NCI-H2029 treated with DMSO at 0.1 percent for 48 hours (cell line): ENCODE data around the gene ARHGEF37.
A peak's percentile ranks its signal among the peaks of the same experiment; 100 is the strongest.

ENCODE experiments used
- DNase-seq: peaks from one replicate; lab custom pipeline; 2025; lab: John Stamatoyannopoulos, UW

ARHGEF37 gene

DNA sequence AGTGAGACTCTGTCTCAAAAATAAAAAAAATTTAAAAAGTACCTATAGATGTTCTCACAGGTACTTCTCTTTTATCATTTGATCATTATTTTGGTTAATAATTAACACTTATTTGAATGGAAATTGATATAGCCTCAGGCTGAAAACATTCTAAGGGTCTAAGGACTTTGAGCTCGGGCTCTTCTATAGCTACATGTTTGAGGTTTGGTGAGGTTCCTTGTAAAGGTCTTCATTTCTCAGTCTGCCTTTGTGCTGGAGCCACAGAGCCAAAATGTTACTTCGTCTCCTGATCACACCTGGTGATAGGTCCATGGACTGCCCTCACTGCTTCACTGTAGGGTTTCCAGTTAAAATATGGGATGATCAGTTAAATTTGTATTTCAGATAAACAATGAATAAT, 22.6 kb downstream of the ARHGEF37 start:
- DNase-seq, result no peak

DNA sequence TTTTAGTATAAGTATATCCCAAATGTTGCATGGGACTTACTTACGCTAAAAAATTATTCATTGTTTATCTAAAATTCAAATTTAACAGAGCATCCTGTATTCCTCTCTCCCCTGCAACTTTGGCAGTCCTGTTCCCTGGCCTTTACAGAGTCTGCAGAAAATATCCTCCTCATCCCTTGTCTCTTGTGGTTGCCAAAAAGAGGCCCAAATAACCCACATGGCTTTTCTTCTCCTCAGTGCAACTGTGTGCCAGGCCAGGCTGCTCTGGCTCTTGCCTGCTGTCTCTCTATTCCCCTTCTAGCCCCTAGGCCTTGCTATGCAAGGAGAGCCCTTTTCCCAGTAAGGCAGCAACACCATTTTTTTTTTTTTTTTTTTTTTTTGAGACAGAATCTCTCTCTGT, 23.0 kb downstream of the ARHGEF37 start:
- no peak for DNase-seq

DNA sequence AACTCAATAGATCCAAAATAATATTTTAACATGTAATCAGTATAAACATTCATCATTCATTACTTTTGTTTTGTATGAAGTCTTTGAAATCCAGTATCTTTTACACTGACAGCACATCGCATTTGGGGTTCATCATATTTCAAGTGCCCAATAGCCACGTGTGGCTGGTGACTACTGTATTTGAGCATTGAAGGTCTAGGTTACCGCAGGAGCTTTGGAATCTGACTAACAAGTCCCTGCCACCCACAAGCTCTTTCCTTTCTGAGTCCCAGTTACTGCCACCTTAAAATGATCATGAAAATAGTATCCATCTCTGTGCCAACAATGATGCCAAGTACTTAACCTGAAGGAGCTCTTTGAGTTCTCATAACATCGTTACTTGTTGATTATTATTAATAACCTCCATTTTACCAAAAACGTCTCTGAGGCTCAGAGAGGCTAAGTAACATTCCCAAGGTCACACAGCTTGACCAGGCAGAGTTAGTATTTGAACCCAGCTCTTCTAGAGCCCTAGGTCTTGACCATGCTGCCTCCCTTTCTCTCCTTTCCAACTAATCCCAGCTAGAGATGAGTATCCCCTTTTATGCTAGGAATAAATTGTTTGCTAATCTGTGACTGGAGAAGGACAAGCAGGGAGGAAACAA, 24.2 kb downstream of the ARHGEF37 start:
- DNase-seq, result no peak

DNA sequence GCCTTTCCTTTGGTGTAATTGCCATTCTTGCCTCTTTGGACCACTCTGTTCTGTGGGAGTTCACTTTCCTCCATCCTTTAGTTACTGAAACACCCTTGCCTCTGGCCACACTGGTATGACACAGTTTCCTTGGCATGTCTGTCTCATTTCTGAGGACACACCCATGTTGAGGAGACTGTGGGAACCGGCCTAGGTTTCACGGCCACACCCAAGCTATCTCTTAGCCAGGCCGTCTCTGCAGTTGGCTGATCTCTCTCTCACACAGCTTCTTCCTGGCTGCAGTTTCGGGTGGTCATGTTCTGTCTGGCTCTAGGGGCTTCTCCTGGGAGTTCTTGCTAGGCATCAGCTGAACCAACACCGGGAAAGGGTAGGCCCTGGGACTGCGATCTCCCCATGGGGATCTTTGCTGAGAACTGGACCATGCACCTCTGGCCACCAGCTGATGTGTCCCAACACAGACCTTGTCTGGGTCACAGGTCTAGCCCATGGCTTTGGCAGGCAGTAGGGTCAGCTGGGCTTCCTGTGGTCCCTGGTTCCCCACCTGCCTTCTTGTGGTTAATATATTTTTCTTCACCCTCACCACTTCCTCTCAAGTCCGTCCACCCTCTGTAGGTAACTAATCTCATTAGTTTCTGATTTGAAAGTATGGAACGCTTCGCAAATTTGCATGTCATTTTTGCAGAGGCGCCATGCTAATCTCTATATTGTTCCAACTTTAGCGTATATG, 24.9 kb downstream of the ARHGEF37 start:
- no peak for DNase-seq

DNA sequence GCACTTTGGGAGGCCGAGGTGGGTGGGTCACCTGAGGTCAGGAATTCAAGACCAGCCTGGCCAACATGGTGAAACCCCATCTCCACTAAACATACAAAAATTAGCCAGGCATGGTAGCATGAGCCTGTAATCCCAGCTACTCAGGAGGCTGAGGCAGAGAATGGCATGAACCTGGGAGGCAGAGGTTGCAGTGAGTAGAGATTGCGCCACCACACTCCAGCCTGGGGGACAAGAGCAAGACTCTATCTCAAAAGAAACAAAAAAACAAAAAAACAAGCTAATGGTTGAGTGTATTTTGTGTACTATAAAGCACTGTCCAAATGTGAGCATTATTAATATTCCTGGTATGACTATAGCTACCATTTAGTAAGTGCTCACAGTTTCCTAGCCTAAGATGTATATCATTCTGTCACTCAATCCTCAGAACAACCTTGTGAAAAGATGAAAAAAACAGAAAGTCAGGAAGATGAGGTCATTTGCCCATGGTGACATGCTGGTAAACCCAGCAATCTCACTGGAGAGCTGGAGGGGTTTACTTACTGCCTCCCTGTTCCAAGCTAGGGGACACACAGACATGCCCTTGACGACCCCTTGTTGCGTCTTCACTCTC, 27.7 kb downstream of the ARHGEF37 start:
- DNase-seq, result no peak

DNA sequence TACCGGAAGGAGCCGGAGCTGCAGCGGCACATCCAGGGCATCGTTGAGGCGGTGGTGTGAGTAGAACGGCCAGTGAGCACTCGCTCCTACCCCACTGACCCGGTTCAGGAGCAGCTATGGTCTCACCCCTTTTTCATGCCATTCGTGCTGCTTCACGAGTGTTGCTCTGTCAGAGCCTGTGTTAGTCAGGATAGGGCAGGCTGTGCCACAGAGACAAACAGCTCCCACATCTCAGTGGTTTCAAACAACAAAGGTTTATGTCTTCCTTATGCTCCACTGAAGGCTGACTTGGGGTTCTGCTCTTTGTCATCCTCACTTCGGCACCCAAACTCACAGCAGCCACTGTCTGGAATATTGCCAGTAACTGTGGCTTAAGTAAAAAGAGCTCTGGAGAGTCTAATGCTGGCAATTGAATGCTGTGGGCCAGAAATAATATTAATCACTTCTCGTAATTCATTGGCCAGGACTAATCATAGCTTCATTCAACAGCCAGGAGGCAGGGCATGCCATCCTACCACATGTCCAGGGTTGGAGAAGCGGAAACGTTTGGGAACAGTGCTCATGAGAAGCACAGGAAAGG, 28.4 kb downstream of the ARHGEF37 start:
- no peak for DNase-seq

DNA sequence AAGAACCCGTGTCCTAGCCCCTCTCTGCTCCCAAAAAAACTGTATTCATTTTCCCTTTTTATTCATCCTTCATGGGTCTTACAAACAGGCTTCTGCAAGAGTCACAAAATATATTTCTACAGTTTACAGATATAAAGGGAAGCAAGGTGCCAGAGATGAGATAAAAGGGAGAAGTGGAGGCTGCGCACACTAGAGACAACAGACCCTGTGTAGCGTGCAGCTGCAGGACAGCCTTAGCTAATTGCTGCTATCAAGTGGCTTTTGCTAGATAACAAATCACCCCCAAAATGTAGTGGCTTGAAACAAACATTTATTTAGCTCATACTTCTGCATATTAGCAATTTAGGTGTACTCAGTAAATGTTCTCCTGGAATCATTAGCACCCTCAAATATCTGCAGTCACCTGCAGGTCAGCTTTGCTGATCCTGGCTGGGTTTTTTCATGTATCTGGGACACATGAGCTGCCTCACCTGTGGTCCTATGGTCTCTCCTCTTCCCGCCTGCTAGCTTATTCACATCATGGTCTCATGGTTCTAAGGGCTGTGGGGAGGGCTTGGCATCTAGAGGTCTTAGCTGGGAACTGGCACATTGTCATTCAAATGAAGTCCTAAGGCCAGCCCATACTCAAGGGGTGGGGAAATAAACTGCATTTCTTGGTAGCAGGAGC, 29.4 kb downstream of the ARHGEF37 start:
- no peak for DNase-seq

DNA sequence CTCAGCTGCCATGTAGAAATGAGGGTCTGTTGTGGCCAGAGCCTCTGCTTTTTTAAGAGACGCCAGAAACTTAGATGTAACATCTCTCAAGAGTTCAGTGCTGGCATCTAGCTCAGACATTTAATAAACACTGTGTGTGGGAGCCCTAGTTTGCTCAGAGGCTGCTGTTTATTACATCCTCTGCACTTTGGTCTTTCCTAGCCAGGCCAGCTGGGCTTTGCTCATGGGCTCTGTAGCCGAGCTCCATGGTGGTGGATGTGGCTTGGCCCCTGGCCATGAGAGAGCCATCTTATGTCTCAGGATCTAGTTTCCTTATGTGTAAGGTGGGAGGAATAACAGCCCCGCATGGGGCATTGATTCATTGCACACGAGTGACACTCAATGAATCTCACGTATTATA, 30.0 kb downstream of the ARHGEF37 start:
- no peak for DNase-seq

DNA sequence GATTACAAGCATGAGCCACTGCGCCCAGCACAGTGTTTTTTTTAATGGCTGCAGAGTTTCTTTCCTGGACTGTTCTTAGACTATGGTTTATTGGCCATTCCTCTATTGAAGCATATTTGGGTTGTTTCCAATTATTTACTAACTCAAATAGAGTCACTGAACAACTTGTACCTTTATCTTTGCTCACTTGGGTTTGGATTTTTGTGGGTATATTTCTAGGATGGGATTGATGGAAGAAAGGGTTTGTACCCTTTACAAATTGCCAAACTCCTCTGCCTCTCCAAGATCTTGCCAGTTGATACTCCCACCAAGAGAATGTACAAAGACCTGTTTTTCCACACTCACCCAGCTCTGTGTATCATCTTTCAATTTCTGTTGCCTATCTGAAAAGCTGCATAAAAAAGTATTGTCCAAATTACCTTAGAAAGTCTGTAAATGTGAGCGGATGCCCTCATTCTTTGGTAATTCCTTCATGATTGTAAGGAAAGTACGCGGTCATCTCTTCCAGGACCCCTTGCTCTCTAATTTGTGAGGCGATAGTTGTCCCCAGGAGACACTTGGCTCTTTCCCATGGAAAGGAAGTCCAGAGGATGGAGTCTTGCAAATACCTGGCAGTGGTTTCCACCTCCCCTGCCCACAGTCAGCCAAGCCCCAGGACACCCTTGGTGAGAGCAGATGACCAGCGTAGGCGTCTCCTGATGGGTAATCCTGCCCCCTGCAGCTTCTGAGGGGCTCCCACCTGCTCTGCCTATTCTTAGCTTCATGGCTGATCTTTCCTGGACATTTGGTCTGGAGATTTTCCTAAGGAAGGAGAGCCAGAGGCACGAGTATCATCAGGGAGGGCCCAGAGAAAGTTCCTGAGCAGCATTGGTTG, 33.0 kb downstream of the ARHGEF37 start:
- DNase-seq, result no peak

DNA sequence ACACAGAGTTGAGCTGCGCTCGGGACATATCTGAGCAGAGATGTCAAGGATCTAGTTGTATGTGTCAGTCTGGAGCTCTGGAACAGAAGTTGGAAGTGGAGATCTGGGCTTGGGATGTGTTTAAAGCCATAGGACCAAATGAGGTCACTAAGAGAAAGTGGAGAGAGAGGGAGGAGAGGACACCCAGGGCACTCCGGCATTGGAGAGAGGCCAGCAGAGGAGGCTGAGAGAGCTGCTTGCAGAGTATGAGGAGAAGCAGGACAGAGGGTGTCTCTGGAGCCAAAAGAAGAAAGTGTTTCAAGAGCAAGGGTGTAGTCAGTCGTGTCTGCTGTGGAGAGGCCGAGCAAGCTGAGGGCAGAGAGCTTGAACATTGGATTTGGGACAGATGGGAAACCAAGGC, 34.7 kb downstream of the ARHGEF37 start:
- DNase-seq, result no peak

DNA sequence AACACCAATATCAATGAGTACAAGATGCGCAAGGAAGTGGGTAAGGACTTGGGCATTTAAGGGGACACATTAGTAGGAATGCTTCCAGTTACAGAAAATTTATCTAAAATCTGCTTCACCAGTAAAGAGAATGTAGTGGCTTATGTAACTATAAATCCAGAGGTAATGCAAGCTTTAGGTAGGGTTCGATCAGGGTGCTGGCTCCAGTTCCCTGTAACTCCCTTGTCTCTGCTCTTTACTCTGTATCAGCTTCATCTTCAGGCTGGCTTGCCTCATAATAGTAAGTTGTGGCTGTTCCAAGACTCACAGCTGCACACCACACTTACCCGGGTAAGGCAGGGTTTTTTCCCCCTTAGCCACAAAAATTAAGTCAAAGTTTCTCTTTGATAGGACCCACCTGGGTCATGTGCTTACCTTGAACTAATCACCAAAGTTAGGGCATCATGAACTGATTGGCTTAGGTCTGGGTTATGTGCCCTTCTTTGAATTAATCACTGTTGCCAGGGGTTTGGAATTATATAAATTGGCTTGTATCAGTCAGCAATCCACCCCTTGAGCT, 35.5 kb downstream of the ARHGEF37 start:
- DNase-seq, result no peak

DNA sequence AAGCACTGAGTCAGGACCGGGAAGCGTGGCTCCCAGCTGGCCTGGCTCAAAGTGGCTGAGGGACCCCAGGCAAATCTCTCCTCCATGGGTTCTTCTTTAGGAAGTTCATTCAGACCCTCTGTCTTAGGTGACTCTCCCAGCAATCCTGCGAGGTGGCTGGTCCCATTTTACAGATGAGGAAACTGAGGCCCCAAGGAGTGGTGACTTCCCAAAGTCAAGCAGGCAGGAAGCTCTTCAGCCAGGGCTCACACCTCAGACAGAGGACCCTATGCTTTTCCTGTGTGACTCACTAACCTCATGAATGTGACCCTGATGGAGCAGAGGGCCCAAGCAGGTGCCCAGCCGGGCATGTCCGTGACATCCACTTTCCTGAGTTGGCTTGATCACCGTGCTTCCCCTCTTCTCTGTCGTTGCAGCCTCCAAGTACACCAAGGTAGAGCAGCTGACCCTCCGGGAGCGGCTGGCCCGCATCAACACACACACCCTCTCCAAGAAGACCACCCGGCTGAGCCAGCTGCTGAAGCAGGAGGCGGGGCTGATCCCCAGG, 36.5 kb downstream of the ARHGEF37 start:
- DNase-seq, result no peak

DNA sequence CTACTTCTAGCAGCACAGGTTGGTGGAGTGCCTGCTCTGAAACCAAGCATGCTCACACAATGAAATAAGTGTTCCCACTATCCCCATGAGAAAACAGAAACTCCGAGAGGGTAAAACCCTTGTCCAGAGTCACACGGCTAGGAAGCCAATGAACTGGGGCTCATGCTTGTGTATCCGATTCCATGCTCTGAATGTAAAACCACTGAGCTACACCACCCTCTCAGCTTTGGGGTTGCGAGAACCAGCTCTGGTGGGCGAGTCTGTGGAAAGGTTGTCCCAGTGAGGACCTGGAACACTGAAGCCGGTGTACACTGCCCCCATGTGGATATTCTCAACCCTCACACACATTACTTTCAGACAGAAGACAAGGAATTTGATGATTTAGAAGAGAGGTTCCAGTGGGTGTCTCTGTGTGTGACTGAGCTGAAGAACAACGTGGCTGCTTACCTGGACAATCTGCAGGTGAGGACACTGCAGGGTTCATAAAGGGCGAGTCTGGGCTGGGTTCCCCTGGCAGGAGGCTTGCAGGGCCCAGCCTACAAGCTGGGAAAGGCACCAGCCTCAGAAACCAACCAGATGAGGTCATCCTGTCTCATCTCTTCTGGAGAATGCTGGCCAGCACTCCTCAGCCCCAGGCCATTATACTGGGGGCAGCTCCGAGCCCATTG, 37.4 kb downstream of the ARHGEF37 start:
- no peak for DNase-seq

DNA sequence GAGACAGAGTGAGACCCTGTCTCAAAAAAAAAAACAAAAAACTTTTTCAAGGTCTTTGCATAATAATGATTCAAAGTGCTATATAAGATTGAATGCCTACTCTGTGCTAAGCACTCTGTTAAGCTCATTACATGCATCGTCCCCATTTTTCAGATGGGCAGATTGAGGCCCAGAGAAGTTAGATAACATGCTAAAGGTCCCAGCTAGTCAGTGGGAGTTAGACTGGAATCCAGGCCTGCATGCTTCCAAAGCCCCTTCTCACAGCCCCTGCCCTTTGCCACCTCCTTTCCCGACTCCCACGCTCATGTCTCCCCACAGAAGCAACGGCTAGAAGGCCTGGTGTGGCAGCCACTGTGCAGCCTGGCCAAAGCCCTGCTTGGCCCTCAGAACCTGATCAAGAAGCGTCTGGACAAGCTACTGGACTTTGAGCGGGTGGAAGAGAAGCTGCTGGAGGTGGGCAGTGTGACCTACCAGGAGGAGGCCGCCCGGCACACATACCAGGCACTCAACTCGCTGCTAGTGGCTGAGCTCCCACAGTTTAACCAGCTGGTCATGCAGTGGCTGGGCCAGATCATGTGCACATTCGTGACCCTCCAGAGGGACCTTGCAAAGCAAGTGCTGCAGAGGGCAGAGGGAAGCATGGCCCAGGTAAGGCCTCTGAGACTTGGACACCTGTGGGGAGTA, 40.3 kb downstream of the ARHGEF37 start:
- DNase-seq, result no peak

DNA sequence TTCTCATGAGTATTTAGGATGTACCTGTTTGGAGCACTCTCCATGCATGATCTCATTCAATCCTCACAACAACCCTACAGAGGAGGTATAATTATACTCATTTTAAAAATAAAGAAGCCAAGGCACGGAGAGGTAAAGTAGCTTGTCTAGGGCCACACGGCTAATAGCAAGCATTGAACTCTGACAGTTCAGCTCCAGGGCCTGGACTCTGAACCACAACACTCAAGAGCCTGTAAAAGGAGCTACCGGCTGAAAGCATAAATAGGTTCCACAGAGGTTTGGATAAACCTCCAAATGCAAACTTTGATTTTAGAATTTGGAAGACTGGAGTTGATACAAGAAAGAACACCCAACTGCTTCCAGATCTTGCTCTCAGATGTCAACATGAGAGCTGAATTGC, 41.2 kb downstream of the ARHGEF37 start:
- no peak for DNase-seq

DNA sequence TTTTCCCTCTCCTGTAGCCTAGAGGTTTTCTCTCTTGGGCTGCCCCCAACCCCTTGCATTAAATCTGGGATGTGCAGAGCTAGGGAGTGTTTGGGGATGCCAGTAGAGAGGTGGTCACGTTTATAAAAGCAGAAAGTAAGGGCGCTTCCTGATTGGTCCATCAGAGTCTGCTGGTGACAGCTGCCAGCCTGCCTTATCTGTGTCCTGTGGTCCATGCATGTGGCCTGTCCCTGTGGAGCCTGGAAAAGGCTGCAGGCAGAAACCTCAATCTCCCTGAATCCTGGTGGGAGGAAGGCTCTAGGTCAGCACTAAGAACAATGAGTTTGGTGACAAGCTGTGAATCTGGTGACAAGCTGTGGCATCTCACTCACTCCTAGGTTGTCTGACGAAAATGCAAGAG, 42.2 kb downstream of the ARHGEF37 start:
- DNase-seq, result no peak

DNA sequence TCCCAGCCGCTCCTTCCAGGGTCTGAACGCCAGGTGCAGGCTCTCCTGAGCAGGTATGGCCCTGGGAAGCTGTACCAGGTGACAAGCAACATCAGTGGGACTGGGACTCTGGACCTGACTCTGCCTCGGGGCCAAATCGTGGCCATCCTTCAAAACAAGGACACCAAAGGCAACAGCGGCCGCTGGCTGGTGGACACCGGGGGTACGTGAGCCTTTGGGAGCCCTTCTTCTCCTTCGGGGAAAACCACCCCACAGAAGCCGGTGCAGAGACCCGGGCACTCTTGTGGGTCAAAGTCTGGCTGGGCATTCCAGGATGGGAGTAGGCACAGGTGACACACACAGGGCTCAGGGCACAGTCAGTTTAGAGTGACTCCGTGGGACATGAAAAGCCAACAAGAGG, 45.8 kb downstream of the ARHGEF37 start:
- no peak for DNase-seq

DNA sequence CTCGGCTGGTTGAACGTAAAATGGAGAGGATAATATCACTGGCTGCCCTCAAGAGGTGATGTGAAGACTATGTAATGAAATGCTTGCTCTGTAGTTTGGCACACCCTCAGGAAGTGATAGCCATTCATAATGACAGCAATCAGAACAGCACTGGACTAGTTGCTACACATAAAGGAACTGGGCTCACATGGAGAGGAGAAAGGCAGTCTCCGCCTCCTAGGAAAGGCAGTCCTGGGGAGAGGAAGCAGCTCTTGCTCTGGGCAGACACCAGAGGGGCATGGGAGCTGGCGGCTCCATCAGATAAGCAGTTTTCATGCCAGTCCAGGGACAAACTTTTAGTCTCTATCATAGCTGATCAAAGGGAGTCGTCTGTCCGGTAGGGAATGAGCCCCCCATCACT, 46.9 kb downstream of the ARHGEF37 start:
- peak; percentile 52 for DNase-seq

DNA sequence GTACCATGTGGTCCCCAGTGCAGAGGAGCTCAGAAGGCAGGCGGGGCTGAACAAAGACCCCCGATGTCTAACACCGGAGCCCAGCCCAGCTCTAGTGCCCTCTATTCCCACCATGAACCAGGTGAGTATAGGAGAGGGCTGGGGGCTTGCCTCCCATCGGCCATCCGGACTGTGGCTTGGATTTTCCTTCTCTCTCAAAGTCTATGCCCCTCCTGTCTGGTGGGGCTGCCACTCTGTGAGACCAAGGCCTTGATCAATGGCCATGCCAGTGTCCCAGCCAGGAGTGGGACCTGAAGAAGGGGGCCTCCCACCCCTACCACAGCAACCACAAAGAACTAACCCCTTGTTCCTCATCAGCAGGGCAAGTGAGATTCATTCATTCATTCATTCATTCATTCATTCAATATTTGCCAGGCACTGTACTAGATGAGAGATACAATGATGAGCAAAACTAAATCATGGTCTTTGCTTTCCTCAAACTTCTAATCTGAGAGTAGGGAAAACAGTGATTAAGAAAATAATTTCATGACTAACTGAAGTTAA, 47.6 kb downstream of the ARHGEF37 start:
- no peak for DNase-seq

DNA sequence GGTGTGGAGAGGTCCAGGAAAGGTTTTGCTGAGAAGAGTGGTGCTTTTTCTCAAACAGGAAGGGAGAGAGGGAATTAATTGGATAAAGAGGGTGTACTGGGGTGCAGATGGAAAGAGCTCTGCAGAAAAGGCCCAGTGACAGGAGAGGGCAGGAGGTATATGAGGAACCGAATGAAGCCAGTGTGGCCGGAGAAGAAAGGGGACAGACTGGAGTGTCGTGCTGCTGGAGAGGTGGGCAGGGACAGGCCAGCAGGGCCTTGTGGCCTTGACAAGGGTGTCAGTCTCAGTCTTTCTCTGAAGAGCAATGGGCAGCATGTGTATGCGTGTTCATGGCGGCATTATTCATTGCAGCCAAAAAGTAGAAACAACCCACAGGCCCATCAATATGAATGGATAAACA, 48.1 kb downstream of the ARHGEF37 start:
- DNase-seq, result no peak
